Heart right ventricle (tissue), 16 donors: ENCODE measurements around the gene PICALM. TPM values are rescaled to one million over a fixed set of nuclear protein-coding genes. Genes with fewer than 3 reads are reported as not detected.

ENCODE experiments used
- ATAC-seq, 8 donors: fragments of 200-7000 bp; cut with Tn5 transposase; one replicate each; pipeline ENCODE4 v1.9.1; 2020; ENCODE audit warnings: mild to moderate bottlenecking in 8 of 8, moderate library complexity in 8 of 8, moderate number of reproducible peaks in 1 of 8
- DNase-seq, 2 donors: peaks; one replicate each; pipeline ENCODE4 v3.0.0-alpha.2; 2020
- H3K27ac ChIP-seq, 10 donors: fragments of 200-600 bp; sonication (generic) in 2 of 10; one replicate each; pipeline versions ENCODE4 v1.5.0 to v1.8.0; 2020 to 2022; ENCODE audit warnings: mild to moderate bottlenecking in 3 of 10
- H3K27me3 ChIP-seq, 7 donors: fragments of 200-600 bp; one replicate each; pipeline ENCODE4 v1.8.0; 2021 to 2022; ENCODE audit warnings: mild to moderate bottlenecking in 2 of 7
- H3K36me3 ChIP-seq, 9 donors: fragments of 200-600 bp; sonication (generic) in 1 of 9; one replicate each; pipeline versions ENCODE4 v1.5.0 to v1.8.0; 2020 to 2022; ENCODE audit warnings: mild to moderate bottlenecking in 2 of 9
- H3K4me1 ChIP-seq, 9 donors: fragments of 200-600 bp; sonication (generic) in 1 of 9; one replicate each; pipeline versions ENCODE4 v1.5.0 to v1.8.0; 2020 to 2022; ENCODE audit warnings: mild to moderate bottlenecking in 4 of 9
- H3K4me3 ChIP-seq, 10 donors: fragments of 200-600 bp; sonication (generic) in 2 of 10; one replicate each; pipeline versions ENCODE4 v1.5.0 to v1.8.0; 2020 to 2022; ENCODE audit warnings: mild to moderate bottlenecking in 7 of 10, moderate library complexity in 2 of 10
- H3K9me3 ChIP-seq, 11 donors: fragments of 200-600 bp in 10 of 11; sonication (generic) in 2 of 11; one replicate each; pipeline versions ENCODE4 v1.5.0 to v1.8.0; 2013 to 2022; ENCODE audit warnings: mild to moderate bottlenecking in 2 of 11, control low read depth in 1 of 11, moderate library complexity in 1 of 11
- WGBS, 2 donors: extraction: QIAGEN DNeasy Blood & Tissue Kit; methylation state at CpG; one replicate each; pipeline ENCODE4 v1.1.7; 2013; ENCODE audit warnings: inconsistent platforms in 1 of 2; 5-methylcytosine and 5-hydroxymethylcytosine counted together
- intact Hi-C, 10 donors: fragments of 100-400 bp; cut with DNase I; formaldehyde crosslinking; loops; one replicate each; pipeline versions ENCODE4 v1.11.1 to v1.14.2; 2022
- polyA plus RNA-seq, 2 donors: library from polyadenylated mRNA; stranded (reverse); fragments of 200-250 nt; gene quantifications; one replicate each; pipeline ENCODE4 v1.2.3, GENCODE V29; 2013
- total RNA-seq, 10 donors: library from RNA; stranded (reverse); fragmentation: NEBNext Ultra II Directional in 3 of 10; extraction: Animal tissue kit (Norgen Biotek cat#: 25700) in 3 of 10; gene quantifications; one replicate each; pipeline versions ENCODE4 v1.2.1 to v1.2.4, GENCODE V29; 2021 to 2023
- TF ChIP-seq, protein P1 (sequence below), 9 donors: fragments of 200-600 bp; sonication (generic) in 2 of 9; IDR thresholded peaks; one replicate each; pipeline versions ENCODE4 v1.5.0 to v1.8.0; 2021 to 2022; ENCODE audit warnings: antibody characterized with exemption in 9 of 9, mild to moderate bottlenecking in 5 of 9, moderate library complexity in 1 of 9
- donor health status: Arrhythmogenic right ventricular cardiomyopathy.
- donor health status: ischemic (EF 13 %, LVEDD 7.1; RV severe dilation, severe dysfunction).
- donor health status: healthy with polysubstance abuse.
- donor health status: DM: no; HTN: yes; CAD: no.
- donor health status: DM: no; HTN: no; CAD: no.
- donor health status: ischemic (EF 25% LVEDD 6.9; RV normal size, moderate dysfunction).
- donor health status: ischemic (EF 25% LVEDD 5.7; RV mildly dilated, moderate dysfunction).
- donor health status: healthy.
- donor health status: DM: yes; HTN: yes; CAD: no.
- donor health status: Ischemic cardiomyopathy.
- donor health status: ischemic (EF 35%, LVEDD 5.7; RV mildly dilated, moderate dysfunction).
- donor health status: nonischemic (EF 11% LVEDD 7.7; RV severe dilation, severe dysfunction).
- donor health status: DM: yes; HTN: yes; CAD: no.
- donor health status: PGD.
- donor health status: ischemic (EF 29% LVEDD 5.4; RV normal size, mild dysfunction).
- donor health status: nonischemic (EF 23%, LVEDD 6.1; RV moderate dilation, normal function).

Gene PICALM
- total and polyA plus RNA-seq, 12 donors, result 40.7 to 206 (median 161) TPM

DNA sequence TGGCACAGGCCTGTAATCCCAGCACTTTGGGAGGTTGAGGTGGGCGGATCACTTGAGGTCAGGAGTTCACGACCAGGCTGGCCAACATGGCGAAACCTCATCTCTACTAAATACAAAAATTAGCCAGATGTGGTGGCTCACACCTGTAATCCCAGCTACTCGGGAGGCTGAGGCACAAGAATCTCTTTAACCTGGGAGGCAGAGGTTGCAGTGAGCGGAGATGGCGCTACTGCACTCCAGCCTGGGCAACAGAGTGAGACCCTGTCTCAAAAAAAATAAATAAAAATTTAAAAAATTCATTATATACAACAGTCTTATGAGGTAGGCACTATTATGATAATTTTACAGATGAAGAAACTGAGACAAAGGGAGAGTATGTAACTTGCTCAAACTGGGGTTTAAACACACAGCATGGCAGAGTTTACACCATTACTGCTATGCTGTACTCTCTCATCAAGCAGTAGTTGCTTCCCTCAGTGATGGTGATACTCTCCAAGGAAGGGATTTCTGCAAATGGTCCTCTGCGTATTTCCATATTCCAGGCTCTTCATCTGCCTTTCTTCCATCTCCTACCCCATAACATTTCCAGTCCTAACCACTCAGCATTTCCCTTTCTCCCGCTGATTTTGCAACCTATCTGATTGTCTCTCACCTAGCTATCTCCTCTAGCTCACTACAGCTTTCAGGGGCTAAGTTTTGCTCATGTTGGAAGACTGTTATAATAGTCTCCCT, 118.4 kb downstream of the PICALM start:
- WGBS, 2 donors, result 97 to 98% methylated on average over 8 of the region's 8 CpGs
- Histone ChIP-seq H3K4me3 (no peak overlapping the region), H3K4me1 (peaks cover 9 to 60% (median 41%) of the 10 kb centered on the region in 9 donors), H3K36me3 (peaks cover 0 to 20% (median 0%) of the 10 kb centered on the region in 9 donors), H3K27me3 (no peaks in the 10 kb centered on the region), H3K9me3 (peaks cover 0 to 9% (median 0%) of the 10 kb centered on the region in 11 donors), H3K27ac (no peak overlapping the region)
- DNase-seq (no peak), ATAC-seq (no peak)
- intact Hi-C loops, result no loop called here
- TF ChIP-seq, protein P1, sequence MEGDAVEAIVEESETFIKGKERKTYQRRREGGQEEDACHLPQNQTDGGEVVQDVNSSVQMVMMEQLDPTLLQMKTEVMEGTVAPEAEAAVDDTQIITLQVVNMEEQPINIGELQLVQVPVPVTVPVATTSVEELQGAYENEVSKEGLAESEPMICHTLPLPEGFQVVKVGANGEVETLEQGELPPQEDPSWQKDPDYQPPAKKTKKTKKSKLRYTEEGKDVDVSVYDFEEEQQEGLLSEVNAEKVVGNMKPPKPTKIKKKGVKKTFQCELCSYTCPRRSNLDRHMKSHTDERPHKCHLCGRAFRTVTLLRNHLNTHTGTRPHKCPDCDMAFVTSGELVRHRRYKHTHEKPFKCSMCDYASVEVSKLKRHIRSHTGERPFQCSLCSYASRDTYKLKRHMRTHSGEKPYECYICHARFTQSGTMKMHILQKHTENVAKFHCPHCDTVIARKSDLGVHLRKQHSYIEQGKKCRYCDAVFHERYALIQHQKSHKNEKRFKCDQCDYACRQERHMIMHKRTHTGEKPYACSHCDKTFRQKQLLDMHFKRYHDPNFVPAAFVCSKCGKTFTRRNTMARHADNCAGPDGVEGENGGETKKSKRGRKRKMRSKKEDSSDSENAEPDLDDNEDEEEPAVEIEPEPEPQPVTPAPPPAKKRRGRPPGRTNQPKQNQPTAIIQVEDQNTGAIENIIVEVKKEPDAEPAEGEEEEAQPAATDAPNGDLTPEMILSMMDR (IDR thresholded peaks at IDR 0.05), result no peak

DNA sequence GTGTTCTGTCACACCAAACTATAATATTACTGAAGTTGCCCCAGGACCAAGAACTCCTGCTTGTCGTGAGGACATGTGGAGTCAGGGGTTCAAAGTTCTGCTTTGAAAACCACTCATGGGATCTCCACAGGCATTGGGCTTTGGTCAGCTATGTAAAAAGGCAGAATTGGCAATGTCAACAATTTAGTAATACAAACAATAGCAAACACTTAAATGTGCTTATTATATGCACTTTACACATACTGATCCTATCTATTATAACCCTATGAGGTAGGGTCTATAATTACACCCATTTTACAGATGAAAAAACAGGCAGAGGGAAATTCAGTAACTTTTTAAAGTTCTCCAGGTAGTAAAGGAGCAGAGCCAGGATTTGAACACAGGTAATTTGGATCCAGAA, 119.1 kb downstream of the PICALM start:
- intact Hi-C loops, result loop anchor here in 4 of 10 donors (5.0 to 10.0 kb wide), 4 partner anchors 92 to 345 kb away; partner anchors contain the start of gene CCDC83 (in 3 of the 4)

DNA sequence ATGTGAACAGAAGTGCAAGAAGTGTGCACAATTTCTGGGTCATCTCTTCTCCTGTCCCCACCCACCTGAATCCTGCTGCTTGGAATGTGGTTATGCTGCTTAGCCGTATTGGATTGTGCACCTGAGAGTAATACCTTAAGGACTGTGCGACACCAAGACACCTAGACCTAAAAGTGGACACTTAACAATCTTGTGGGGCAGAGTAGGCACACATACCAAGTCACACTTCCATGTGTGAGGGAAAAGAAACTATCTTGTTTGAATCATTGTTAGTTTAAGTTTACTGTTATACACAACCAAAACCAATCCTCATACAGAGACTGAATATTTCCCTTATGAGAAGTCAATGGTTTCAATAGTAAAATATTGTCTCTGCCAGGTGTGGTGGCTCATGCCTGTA, 120.0 kb downstream of the PICALM start:
- H3K27me3 ChIP-seq, result no peaks in the 10 kb centered on the region
- H3K9me3 ChIP-seq, result peaks cover 0 to 9% (median 0%) of the 10 kb centered on the region in 11 donors
- H3K27ac ChIP-seq, result peak overlapping the region in 1 of 10 donors; percentile 86
- ATAC-seq (no peak), DNase-seq (no peak)
- no peak overlapping the region for H3K4me3 ChIP-seq
- TF ChIP-seq, protein P1 (IDR thresholded peaks at IDR 0.05), result no peak
- peaks cover 0 to 5% (median 0%) of the 10 kb centered on the region in 9 donors for H3K36me3 ChIP-seq
- intact Hi-C loops, result loop anchor here in 4 of 10 donors (5.0 to 10.0 kb wide), 4 partner anchors 92 to 346 kb away; partner anchors contain the start of gene CCDC83 (in 3 of the 4)
- 91 to 97% methylated on average over 2 of the region's 2 CpGs for WGBS, 2 donors
- H3K4me1 ChIP-seq, result peaks cover 8 to 47% (median 32%) of the 10 kb centered on the region in 9 donors

More for the DNA sequence above, 119.1 kb downstream of the PICALM start:
- WGBS, 2 donors, result 86 to 98% methylated on average over 1 of the region's 1 CpG
- Histone ChIP-seq H3K36me3 (peaks cover 0 to 13% (median 0%) of the 10 kb centered on the region in 9 donors), H3K27ac (no peak overlapping the region), H3K27me3 (no peaks in the 10 kb centered on the region), H3K4me3 (no peak overlapping the region), H3K4me1 (peaks cover 8 to 56% (median 35%) of the 10 kb centered on the region in 9 donors), H3K9me3 (peaks cover 0 to 9% (median 0%) of the 10 kb centered on the region in 11 donors)
- TF ChIP-seq, protein P1 (IDR thresholded peaks at IDR 0.05), result no peak
- DNase-seq (no peak), ATAC-seq (no peak)

DNA sequence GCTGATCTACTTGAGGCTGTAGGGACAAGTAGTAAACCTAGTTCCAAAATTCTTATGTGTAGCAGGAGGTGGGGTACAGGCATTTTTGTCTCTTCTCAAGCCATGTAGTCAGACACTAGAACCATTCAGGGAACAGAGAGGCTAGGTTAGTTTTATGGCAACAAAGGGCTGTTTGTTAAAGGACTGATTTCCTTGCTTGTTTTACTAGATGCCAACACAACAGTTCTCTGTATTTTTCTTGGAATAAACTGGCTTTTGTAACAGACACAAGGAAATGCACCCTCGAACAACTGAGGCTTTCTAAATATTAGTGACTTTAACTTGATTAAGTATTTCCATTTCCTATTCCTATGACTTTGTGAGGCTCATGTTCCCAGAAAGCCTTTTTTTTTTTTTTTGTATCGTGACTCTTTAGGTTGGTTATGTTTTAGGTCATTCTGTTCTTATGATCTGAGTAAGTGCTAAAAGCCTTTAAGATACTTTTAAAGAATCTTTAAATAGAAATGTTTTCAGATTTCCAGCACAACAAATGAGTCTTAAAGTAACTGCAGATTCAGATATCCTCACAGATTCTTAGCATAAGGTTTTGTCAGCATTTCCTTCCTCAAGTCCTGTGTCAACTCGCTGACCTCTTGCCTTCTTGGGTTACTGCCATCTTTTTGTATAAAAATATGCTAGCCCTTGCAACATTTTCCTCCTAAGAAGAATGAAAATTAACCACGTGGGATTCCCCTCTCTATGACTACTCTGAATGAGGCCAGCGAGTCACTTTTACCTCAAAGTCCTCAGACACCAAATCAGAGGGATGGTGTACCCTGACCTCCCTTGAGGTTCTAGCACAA, 121.2 kb downstream of the PICALM start:
- TF ChIP-seq, protein P1 (IDR thresholded peaks at IDR 0.05), result no peak
- Histone ChIP-seq H3K27ac (peak overlapping the region in 8 of 10 donors; percentile 30 to 86 (median 65)), H3K36me3 (no peaks in the 10 kb centered on the region), H3K4me3 (no peak overlapping the region), H3K9me3 (peaks cover 0 to 9% (median 0%) of the 10 kb centered on the region in 11 donors), H3K27me3 (no peaks in the 10 kb centered on the region), H3K4me1 (peaks cover 8 to 40% (median 32%) of the 10 kb centered on the region in 9 donors)
- DNase-seq, result peak in 1 of 2 donors; percentile 74
- intact Hi-C loops, result loop anchor here in 4 of 10 donors (5.0 to 10.0 kb wide), 4 partner anchors 90 to 347 kb away; partner anchors contain the start of gene CCDC83 (in 3 of the 4)
- 25 to 51% methylated on average over 5 of the region's 5 CpGs for WGBS, 2 donors
- peak; percentile 64 to 90 (median 85) for ATAC-seq
